CD4-positive, alpha-beta T cell (primary cell): Measurements from ENCODE around the gene NTRK2. TPM values are rescaled to one million over a fixed set of nuclear protein-coding genes. Genes with fewer than 3 reads are reported as not detected.

Source experiments
- ATAC-seq: fragments of 200-7000 bp; cut with Tn5 transposase; one replicate; pipeline ENCODE4 v1.10.0; 2022; ENCODE audit warnings: mild to moderate bottlenecking; ENCODE audit not compliant: poor library complexity
- CTCF ChIA-PET: fragments of 350-600 bp; sonication (Branson Sonifier 250); formaldehyde crosslinking; loops from one replicate; lab custom pipeline; 2021; ENCODE audit warnings: antibody characterized with exemption, inconsistent platforms; lab: Charles Lee
- POLR2A ChIA-PET: fragments of 350-600 bp; sonication (Branson Sonifier 250); formaldehyde crosslinking; loops from one replicate; lab custom pipeline; 2021; ENCODE audit warnings: antibody characterized with exemption, inconsistent platforms; lab: Charles Lee
- DNase-seq, 14 experiments: peaks; one replicate each; pipeline ENCODE4 v3.0.0-alpha.2; 2013 to 2020; ENCODE audit warnings: mixed read lengths in 2 of 14
- H3K27ac ChIP-seq, 2 donors: one replicate each; pipeline versions ENCODE4 v1.5.1 to v1.7.0; 2013; ENCODE audit warnings: low read length in 2 of 2, low read depth in 1 of 2, mild to moderate bottlenecking in 1 of 2
- H3K27me3 ChIP-seq, 2 experiments: 1 replicate in 1 of 2; 2 replicates in 1 of 2; pipeline versions ENCODE4 v1.6.1 to v1.7.0; 2013; ENCODE audit warnings: low read length in 2 of 2, control low read depth in 1 of 2, mild to moderate bottlenecking in 1 of 2, moderate library complexity in 1 of 2; ENCODE audit not compliant: insufficient read depth in 2 of 2, control insufficient read depth in 1 of 2
- H3K36me3 ChIP-seq: one replicate; pipeline ENCODE4 v1.6.1; 2013; ENCODE audit warnings: low read length, control low read depth; ENCODE audit not compliant: insufficient read depth
- H3K4me1 ChIP-seq: one replicate; pipeline ENCODE4 v1.6.1; 2013; ENCODE audit warnings: low read length, control low read depth; ENCODE audit not compliant: insufficient read depth
- H3K4me3 ChIP-seq: one replicate; pipeline ENCODE4 v1.5.1; 2013; ENCODE audit warnings: mild to moderate bottlenecking, low read length, moderate library complexity
- H3K9me3 ChIP-seq, 2 experiments: 1 replicate in 1 of 2; 2 replicates in 1 of 2; pipeline versions ENCODE4 v1.6.1 to v1.7.0; 2013; ENCODE audit warnings: low read length in 2 of 2, mild to moderate bottlenecking in 2 of 2, control low read depth in 1 of 2, moderate library complexity in 1 of 2; ENCODE audit not compliant: control insufficient read depth in 1 of 2, insufficient read depth in 1 of 2
- H3K27ac Mint-ChIP-seq: one replicate; pipeline ENCODE4 v1.8.0; 2020; ENCODE audit warnings: mixed read lengths
- H3K27me3 Mint-ChIP-seq: one replicate; pipeline ENCODE4 v1.8.0; 2021; ENCODE audit warnings: mixed read lengths
- H3K36me3 Mint-ChIP-seq: one replicate; pipeline ENCODE4 v1.8.0; 2021; ENCODE audit warnings: low read depth, mixed read lengths
- H3K4me1 Mint-ChIP-seq: one replicate; pipeline ENCODE4 v1.8.0; 2021; ENCODE audit warnings: low read depth, mixed read lengths
- H3K4me3 Mint-ChIP-seq: one replicate; pipeline ENCODE4 v1.8.0; 2020; ENCODE audit warnings: mild to moderate bottlenecking, mixed read lengths
- H3K9me3 Mint-ChIP-seq: one replicate; pipeline ENCODE4 v1.8.0; 2020; ENCODE audit warnings: mixed read lengths
- CTCF ChIP-seq: fragments of 200-600 bp; IDR thresholded peaks from one replicate; pipeline ENCODE4 v1.8.0; 2022; ENCODE audit warnings: antibody characterized with exemption, mild to moderate bottlenecking
- intact Hi-C, 2 experiments: fragments of 100-400 bp; cut with DNase I in 1 of 2; cut with micrococcal nuclease in 1 of 2; formaldehyde crosslinking; loops; one replicate each; pipeline versions ENCODE4 v1.15.1 to v1.9.0; 2023 to 2025; cut with DNase I, micrococcal nuclease
- total RNA-seq, 174 experiments: library from RNA in 2 of 174; stranded (reverse) in 2 of 174; gene quantifications; one replicate each; pipeline ENCODE4 v1.2.3 and lab custom pipeline; 2021 to 2026

The NTRK2 gene
- total RNA-seq, 2 experiments from 2014 or later = 0.06 to 0.14 TPM

DNA sequence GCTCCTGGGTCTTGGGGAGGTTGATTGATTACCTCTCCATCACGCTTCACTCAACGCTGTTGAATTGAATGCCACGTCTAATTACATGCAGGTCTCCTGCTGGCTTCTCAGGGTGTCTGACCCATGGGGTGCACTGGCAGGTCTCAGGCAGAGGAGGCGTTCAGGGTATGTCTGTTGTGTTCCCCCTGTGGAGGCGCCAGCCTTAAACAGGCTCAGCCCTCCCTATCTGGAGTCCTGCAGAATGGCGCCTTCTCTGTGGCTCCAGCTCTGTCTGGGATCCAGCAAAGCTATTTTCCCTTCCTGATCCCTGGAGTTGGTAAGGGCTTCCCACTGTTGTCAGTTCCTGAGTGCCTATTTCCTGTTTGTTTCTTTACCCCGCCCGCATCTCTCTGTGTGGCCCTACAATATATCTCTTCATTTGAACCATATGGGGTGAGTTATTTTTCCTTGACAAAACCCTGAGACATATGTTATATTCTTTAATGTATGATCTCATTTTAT, 150.0 kb downstream of the NTRK2 start:
- no peak overlapping the region for H3K4me3 ChIP-seq
- Mint-ChIP-seq H3K4me1 (no peaks in the 10 kb centered on the region), H3K9me3 (no peaks in the 10 kb centered on the region), H3K4me3 (no peak overlapping the region), H3K27me3 (peaks cover 3% of the 10 kb centered on the region), H3K36me3 (no peaks in the 10 kb centered on the region), H3K27ac (no peak overlapping the region)
- POLR2A ChIA-PET = no interaction called here
- CTCF ChIA-PET = no interaction called here
- TF ChIP-seq CTCF = no peak
- intact Hi-C loops = no loop called here
- H3K27ac ChIP-seq = no peak overlapping the region
- no peaks in the 10 kb centered on the region for H3K36me3 ChIP-seq
- DNase-seq (no peak), ATAC-seq (no peak)
- H3K9me3 ChIP-seq = peaks cover 0 to 3% of the 10 kb centered on the region in 2 experiments
- H3K4me1 ChIP-seq = no peaks in the 10 kb centered on the region
- H3K27me3 ChIP-seq = no peaks in the 10 kb centered on the region

DNA sequence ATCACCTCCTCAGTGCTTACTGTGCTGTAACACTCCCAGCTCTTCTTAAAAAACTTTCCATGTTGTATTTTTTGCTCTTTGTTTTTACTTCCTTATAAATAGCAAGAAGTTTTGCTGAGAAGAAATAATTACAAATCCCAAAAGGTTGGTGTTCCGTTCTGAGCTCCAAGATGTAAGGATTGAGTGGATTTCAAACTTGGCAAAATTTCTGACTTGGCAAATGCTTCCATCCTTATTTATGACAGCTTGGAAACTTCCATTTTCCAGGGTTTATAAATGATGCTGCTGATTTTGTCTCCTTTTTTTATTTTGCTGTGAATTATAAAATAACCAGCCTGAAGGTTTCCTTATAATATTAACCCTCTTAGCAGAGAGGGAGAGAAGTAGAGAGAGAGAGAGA, 151.9 kb downstream of the NTRK2 start:
- no peaks in the 10 kb centered on the region for H3K36me3 ChIP-seq
- Mint-ChIP-seq H3K36me3 (no peaks in the 10 kb centered on the region), H3K27ac (no peak overlapping the region), H3K4me1 (no peaks in the 10 kb centered on the region), H3K9me3 (no peaks in the 10 kb centered on the region), H3K4me3 (no peak overlapping the region), H3K27me3 (peaks cover 3% of the 10 kb centered on the region)
- no peaks in the 10 kb centered on the region for H3K27me3 ChIP-seq
- TF ChIP-seq CTCF = no peak
- intact Hi-C loops = no loop called here
- H3K27ac ChIP-seq = no peak overlapping the region
- no peak for DNase-seq
- ATAC-seq = no peak
- ChIA-PET POLR2A (no interaction called here), CTCF (no interaction called here)
- no peaks in the 10 kb centered on the region for H3K4me1 ChIP-seq
- peaks cover 0 to 3% of the 10 kb centered on the region in 2 experiments for H3K9me3 ChIP-seq
- no peak overlapping the region for H3K4me3 ChIP-seq

GRCh38 chr9:84822589-84823233, 153.2 kb downstream of the NTRK2 start:
- Histone ChIP-seq H3K27ac (no peak overlapping the region), H3K4me3 (no peak overlapping the region), H3K36me3 (no peaks in the 10 kb centered on the region), H3K27me3 (no peaks in the 10 kb centered on the region), H3K4me1 (no peaks in the 10 kb centered on the region), H3K9me3 (peaks cover 0 to 3% of the 10 kb centered on the region in 2 experiments)
- H3K9me3 Mint-ChIP-seq = no peaks in the 10 kb centered on the region
- ATAC-seq (no peak), DNase-seq (no peak)
- no peak overlapping the region for H3K27ac Mint-ChIP-seq
- ChIA-PET POLR2A (no interaction called here), CTCF (no interaction called here)
- intact Hi-C loops = no loop called here
- no peak overlapping the region for H3K4me3 Mint-ChIP-seq
- H3K27me3 Mint-ChIP-seq = peaks cover 7% of the 10 kb centered on the region
- H3K36me3 Mint-ChIP-seq = no peaks in the 10 kb centered on the region
- TF ChIP-seq CTCF = no peak
- H3K4me1 Mint-ChIP-seq = no peaks in the 10 kb centered on the region
